Subcutaneous abdominal adipose tissue (tissue), 5 donors: ENCODE measurements around the gene CYBC1.

Experiments used
- H3K27ac ChIP-seq: one replicate; pipeline ENCODE4 v1.7.0; 2013; ENCODE audit warnings: low read depth, mild to moderate bottlenecking, inconsistent platforms, low read length, moderate library complexity
- H3K27me3 ChIP-seq, 5 donors: one replicate each; pipeline ENCODE4 v1.7.0; 2013; ENCODE audit warnings: low read length in 5 of 5, inconsistent platforms in 1 of 5; ENCODE audit not compliant: control insufficient read depth in 5 of 5, insufficient read depth in 4 of 5
- H3K36me3 ChIP-seq, 5 donors: one replicate each; pipeline ENCODE4 v1.7.0; 2013; ENCODE audit warnings: low read length in 5 of 5; ENCODE audit not compliant: control insufficient read depth in 5 of 5, insufficient read depth in 5 of 5
- H3K4me1 ChIP-seq, 5 donors: one replicate each; pipeline ENCODE4 v1.7.0; 2013; ENCODE audit warnings: low read length in 5 of 5, mild to moderate bottlenecking in 3 of 5, moderate library complexity in 1 of 5; ENCODE audit not compliant: control insufficient read depth in 5 of 5, insufficient read depth in 5 of 5
- H3K4me3 ChIP-seq, 5 donors: one replicate each; pipeline ENCODE4 v1.7.0; 2013; ENCODE audit warnings: low read length in 5 of 5, low read depth in 1 of 5
- H3K9ac ChIP-seq, 5 donors: one replicate each; pipeline ENCODE4 v1.7.0; 2013; ENCODE audit warnings: low read length in 5 of 5, mild to moderate bottlenecking in 4 of 5, moderate library complexity in 3 of 5
- H3K9me3 ChIP-seq, 5 donors: one replicate each; pipeline ENCODE4 v1.7.0; 2013; ENCODE audit warnings: low read length in 5 of 5; ENCODE audit not compliant: control insufficient read depth in 5 of 5
- donor health status: healthy.
- donor health status: healthy.
- donor health status: healthy.
- donor health status: healthy.
- donor health status: healthy.

CYBC1 gene

DNA sequence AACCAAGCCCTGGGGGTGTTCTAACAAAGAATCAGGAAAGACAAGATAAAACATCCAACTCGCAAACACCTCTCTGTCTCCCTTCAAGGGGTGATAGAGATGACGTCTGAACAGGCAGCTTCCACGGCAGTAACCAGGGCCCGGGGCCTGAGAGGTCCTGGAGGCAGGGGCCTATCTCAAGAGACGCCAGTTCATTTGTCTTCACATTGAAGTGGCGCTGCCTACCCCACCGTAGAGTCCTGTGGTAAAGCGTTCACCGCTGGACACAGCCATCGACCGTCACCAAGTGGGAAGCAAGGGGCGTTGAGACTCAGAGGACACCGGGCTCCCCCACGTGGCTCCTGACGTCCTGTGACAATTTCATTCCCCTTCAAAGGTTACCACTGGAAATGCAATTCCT, 57.6 kb downstream of the CYBC1 start:
- H3K4me3 ChIP-seq = no peak overlapping the region
- H3K27ac ChIP-seq = no peak overlapping the region
- peaks cover 0 to 5% (median 1%) of the 10 kb centered on the region in 5 donors for H3K27me3 ChIP-seq
- no peak overlapping the region for H3K9ac ChIP-seq
- H3K36me3 ChIP-seq = peaks cover 0 to 27% (median 19%) of the 10 kb centered on the region in 5 donors
- H3K9me3 ChIP-seq = no peaks in the 10 kb centered on the region
- peaks cover 2 to 19% (median 9%) of the 10 kb centered on the region in 5 donors for H3K4me1 ChIP-seq
